HK-2 (cell line): ENCODE data around the gene GRK6.
"Not testable (repeated sequence)": the region's sequence is repeated elsewhere in the genome, so short reads cannot be mapped to it uniquely, and the experiment has no call there.

Source experiments
- DNase-seq: peaks from one replicate; pipeline ENCODE4 v3.0.0-alpha.2; 2018; ENCODE audit not compliant: unreplicated experiment

GRK6 gene

DNA sequence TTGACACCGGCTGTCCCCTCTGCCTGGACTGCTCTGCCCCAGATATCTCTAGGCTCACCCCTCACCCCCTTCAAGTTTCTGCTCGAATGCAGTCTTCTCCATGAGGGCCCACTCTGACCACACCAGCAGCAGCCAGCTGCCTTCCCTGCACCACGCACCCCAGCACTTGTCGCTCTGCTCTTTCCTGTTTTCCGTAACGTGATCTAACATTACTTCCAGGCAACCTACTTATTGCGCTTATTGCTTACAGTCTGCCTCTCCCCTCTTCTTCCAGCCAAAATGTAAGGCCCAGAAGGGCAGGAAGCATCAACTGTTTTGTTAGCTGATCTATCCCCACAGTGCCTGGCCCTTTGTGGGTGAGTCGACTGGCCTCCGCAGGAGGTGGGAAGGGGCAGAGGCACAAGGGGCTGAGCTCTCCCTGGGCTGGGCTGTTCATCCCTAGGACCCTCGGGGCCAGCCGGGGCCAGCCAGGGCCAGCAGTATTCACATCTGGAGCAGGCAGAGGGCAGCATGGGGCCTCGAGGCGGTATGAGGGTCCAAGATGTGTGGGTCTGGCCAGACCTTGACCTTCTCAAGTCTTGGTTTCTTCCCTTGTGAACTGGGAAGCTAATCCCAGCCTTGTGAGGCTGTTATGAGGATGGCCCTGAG, 58.5 kb downstream of the GRK6 start:
- DNase-seq = no peak

DNA sequence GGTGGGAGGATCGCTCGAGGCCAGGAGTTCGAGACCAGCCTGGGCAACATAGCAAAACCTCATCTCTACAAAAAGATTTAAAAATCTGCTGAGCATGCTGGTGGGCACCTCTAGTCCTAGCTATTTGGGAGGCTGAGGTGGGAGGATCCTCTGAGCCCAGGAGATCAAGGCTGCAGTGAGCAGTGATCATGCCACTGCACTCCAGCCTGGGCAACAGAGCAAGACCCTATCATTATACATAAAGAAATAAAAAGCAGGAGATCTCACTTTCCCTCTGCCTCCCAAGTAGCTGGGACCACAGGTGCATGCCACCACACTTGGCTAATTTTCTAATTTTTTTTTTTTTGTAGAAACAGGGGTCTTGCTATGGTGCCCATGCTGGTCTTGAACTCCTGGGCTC, 59.3 kb downstream of the GRK6 start:
- DNase-seq = not testable (repeated sequence)

DNA sequence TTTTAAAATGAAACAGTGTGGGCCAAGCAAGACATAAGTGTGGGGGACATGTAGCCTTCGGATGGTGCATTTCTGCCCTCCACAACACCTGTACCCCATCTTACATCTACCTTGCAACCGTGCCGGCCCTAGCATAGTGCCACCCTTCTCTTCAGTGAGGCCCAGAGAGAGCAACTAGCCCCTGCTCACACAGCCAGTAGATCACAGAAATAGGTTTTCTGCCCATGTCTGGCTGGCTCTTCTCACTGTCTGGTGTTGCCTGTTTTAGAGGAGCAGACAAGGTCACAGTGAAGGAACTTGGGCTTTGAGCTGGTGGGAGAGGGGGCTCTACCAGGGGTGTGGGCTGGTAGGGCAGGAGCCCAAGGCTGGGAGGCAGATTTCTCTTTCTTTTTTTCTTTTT, 59.8 kb downstream of the GRK6 start:
- DNase-seq = no peak

DNA sequence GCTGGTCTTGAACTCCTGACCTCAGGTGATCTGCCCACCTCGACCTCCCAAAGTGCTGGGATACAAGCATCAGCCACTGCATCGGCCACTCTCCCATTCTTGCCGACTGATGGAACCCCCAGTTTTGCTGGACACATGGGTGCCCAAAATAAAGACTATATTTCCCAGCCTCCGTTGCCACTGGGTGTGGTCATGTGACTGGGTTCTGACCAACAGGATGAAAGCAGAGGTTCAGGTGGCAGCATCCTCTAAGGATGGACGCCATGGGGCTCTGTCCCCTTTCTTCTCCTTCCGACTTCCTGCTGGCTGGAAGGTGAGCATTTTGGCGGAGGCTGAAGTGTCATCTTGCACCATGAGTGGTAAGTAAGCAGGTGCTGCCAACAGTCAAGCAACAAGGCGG, 60.7 kb downstream of the GRK6 start:
- DNase-seq = no peak

DNA sequence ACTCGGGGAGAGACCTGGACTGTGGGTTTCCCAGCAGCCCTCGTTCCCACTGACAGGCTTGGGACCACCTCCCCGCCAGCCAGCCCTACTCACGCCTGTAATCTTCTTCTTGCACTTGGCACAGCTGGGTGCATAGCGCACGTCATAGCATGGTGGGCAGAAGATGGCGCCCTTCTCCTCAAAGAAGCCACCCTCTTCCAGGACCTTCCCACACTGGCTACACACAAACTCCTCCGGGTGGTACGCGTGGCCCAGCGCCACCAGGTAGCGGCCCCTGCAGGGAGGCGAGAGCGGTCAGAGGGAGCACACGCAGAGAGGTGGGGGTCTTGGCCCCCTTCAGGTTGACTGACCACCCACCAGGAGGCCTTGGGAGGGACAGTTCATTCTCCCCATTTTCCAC, 61.5 kb downstream of the GRK6 start:
- no peak for DNase-seq

DNA sequence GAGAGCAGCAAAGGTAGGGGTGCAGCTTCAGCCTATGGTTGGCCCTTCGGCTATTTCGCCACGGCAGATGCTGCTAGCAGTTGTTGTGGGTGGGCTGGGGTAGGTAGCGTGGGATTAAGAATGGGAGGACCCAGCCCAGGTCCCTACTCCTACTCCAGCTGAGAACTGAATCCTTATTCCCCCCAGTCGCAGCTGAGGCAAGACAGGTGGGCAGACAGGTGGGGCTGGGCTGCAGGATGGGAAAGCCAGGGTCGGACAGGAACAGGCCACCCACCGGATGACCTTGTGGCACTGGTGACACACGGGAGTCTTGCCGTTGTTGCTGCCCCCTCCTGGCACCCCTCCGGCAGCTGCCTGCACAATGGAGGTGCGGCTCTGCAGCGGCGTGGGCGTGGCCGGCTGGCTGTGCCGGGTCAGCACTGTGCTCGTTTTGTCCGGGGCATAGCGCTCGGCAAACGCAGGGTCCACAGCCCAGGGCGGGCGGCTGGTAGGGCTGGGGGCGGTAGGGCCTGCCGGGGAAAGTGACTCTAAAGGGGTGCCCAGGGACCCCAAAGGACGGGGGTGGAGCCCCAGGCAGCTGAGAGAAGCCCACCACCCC, 62.7 kb downstream of the GRK6 start:
- DNase-seq = no peak

DNA sequence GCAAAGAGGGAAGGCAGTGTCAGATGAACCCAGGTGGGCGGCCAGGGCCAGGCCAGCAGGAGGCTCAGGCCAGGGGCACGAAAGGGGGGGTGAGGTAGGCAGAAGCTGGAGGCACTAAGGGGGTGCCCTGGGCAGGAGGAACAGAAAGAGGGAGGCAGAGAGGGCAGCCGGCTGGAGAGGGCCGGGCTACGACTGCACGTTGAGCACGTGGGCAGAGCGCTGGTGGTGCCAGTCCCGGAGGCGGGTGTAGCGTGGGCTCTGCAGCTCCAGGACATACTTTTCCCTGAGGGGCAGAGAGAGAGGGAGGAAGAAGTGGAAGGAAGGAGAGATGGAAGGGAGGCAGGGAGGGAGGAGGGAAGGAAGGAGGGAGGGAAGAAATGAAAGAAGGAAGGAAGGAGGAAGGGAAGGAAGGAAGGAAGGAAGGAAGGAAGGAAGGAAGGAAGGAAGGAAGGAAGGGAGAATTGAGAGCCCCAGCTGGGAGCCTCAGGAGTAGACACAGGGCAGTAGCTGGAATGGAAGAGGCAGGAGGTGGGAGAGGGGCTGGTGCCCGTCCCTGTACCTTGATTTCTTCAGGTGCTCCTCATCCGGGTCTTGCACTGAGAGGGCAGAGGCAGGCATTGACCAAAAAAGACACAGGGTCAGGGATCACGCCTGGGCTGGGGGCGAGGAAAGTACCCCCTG, 64.0 kb downstream of the GRK6 start:
- no peak for DNase-seq

DNA sequence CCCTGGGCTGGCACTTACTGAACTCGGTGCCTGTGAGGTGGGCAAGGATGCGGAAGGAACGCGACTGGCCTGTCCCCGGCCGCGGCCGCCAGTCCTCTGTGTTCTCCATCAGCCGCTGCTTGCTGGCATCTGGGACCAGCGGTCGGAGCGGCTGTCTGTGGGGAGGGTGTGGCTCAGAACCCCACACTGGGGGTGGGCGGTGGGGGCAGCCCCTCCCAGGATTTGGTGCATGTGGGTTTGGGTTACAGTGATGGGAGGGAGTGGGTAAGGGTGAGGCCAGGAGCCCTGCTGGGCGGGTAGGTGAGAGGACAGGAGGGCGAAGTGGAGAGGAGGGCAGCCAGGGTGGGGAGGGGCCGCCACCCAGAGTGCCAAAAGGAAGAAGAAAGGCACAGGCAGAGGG, 64.5 kb downstream of the GRK6 start:
- DNase-seq = no peak

DNA sequence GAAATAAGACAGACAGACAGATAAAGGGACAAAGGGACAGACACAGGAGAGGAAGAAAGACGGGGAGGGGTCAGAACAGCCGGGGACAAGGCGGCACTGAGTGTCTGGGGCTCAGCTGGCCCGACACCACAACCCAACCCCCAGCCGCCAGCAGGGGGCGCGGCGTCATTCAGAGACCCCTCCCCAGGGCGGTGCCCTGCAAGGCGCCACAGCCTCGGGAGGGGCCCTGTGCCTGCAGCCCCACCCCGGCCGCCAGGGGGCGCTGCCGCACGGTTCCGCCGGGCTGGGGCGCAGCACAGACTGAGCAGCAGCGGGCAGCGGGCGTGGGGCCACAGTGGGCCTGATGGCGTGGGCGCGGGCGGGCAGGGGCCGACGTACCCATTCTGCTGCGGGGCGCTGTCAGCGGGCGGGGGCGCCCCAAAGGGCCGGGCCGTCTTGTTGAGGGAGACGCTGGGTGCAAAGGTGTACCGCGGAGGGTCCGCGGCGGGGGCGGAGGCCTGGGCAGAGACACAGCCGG, 65.0 kb downstream of the GRK6 start:
- DNase-seq = no peak

DNA sequence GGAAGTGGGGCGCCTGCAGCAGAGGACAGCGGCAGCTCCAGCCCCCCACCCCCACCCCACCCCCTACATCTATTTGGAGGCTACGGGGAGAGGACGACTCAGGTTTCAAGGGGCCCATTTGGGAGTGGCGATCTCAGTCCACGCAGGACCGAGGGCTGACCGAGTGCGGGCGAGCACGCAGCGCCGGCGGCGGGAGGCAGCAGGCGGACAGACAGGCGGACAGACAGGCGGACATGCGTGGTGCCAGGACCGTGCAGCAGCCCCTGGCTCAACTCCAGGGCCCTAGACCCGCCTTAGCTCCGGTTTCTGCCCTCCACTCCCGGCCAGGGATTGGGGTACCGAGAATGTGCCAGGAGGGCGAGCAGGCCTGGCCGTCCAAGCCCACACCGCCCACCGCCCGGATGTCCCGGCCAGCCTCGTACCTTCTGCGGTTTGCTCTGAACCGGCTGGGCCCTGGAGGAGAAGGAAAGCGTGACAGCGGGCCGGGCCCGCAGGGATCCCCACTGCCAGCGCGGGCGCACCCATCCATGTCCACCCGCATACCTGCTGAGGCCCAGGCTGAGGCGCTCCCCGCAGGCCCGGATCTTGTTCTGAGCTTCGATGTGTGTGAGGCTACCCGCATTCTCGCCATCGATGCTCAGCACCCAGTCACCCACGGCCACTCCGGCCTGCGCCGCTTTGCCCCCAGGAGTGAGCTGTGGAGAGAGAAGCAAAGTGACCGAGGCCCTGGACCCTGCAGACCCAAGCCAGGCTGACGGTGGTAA, 65.7 kb downstream of the GRK6 start:
- DNase-seq = no peak
